Colonic mucosa (tissue), 4 donors: ENCODE data around the gene UPK3B. TPM values are rescaled to one million over a fixed set of nuclear protein-coding genes. Genes with fewer than 3 reads are reported as not detected.
"Not testable (repeated sequence)": the region's sequence is repeated elsewhere in the genome, so short reads cannot be mapped to it uniquely, and the experiment has no call there.

Experiments used
- DNase-seq: peaks from one replicate; pipeline ENCODE4 v3.0.0-alpha.2; 2020
- H3K27ac ChIP-seq: fragments of 200-600 bp; one replicate; pipeline ENCODE4 v1.8.0; 2021
- H3K27me3 ChIP-seq: fragments of 200-600 bp; one replicate; pipeline ENCODE4 v1.8.0; 2021
- H3K36me3 ChIP-seq: fragments of 200-600 bp; one replicate; pipeline ENCODE4 v1.8.0; 2021
- H3K4me1 ChIP-seq: fragments of 200-600 bp; one replicate; pipeline ENCODE4 v1.8.0; 2021; ENCODE audit warnings: mild to moderate bottlenecking
- H3K4me3 ChIP-seq: fragments of 200-600 bp; one replicate; pipeline ENCODE4 v1.8.0; 2021
- H3K9ac ChIP-seq, 2 donors: one replicate each; pipeline ENCODE4 v1.7.0; 2013; ENCODE audit warnings: control low read depth in 2 of 2, low read depth in 2 of 2, low read length in 2 of 2
- H3K9me3 ChIP-seq: fragments of 200-600 bp; one replicate; pipeline ENCODE4 v1.8.0; 2021
- CTCF ChIP-seq: fragments of 200-600 bp; IDR thresholded peaks from one replicate; pipeline ENCODE4 v1.8.0; 2022; ENCODE audit warnings: antibody characterized with exemption, mild to moderate bottlenecking
- intact Hi-C: fragments of 100-400 bp; cut with DNase I; formaldehyde crosslinking; loops from one replicate; pipeline ENCODE4 v1.14.1; 2022
- total RNA-seq, 2 donors: library from RNA; stranded (reverse); fragmentation: NEBNext Ultra II Directional in 1 of 2; extraction: Animal tissue kit (Norgen Biotek cat#: 25700) in 1 of 2; gene quantifications; one replicate each; pipeline ENCODE4 v1.2.1, GENCODE V29; 2021
- donor health status: healthy.
- donor health status: DM: no; HTN: no; CAD: no.
- donor health status: DM: no; HTN: no; CAD: no.

UPK3B gene
- total RNA-seq, 2 donors from 2014 or later: 0.72 to 2.6 TPM

DNA sequence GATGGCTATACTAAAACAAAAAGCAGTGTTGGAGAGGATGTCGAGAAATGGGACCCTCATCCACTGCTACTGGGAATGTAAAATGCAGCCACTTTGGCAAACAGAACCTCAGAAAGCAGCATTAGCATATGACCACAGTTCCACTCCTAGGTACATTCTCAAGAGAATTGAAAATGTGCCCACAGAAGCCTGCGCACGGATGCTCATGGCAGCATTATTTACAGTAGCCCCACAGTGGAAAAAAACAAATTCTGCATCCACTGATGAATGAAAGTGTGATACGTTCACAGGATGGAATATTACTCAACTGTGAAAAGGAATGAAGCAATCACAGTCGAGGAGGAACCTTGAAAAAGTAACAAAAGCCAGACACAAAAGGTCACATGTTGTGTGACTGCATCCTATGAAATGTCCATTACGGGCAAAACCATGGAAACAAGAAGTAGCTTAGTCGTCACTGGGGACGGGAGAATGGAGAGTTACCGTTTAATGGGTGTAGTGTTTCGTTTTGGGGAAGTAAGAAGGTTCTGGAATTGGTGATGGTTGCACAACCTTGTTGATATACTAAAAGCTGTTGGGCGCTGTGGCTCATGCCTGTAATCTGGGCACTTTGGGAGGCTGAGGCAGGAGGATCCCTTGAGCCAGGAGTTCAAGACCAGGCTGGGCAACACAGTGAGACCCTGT, 2.5 kb upstream of the UPK3B start:
- no peak for DNase-seq
- intact Hi-C loops: loop anchor here (10.0 kb wide), 1 partner anchor 487 kb away; no protein-coding TSS in a partner anchor
- no peaks in the 10 kb centered on the region for H3K36me3 ChIP-seq
- H3K4me1 ChIP-seq: peaks cover 1% of the 10 kb centered on the region
- TF ChIP-seq CTCF: no peak
- H3K9me3 ChIP-seq: no peaks in the 10 kb centered on the region
- no peak overlapping the region for H3K9ac ChIP-seq
- no peaks in the 10 kb centered on the region for H3K27me3 ChIP-seq
- no peak overlapping the region for H3K27ac ChIP-seq
- no peak overlapping the region for H3K4me3 ChIP-seq

- H3K4me3 ChIP-seq, DNase-seq, H3K9me3 ChIP-seq, intact Hi-C loops, H3K27me3 ChIP-seq, H3K27ac ChIP-seq, H3K4me1 ChIP-seq, H3K9ac ChIP-seq, H3K36me3 ChIP-seq: not testable (repeated sequence)
Measured at GRCh38 chr7:76511200-76511910, 1.0 kb downstream of the UPK3B start.

- H3K27me3 ChIP-seq, H3K9me3 ChIP-seq, intact Hi-C loops, H3K36me3 ChIP-seq, H3K27ac ChIP-seq, H3K4me1 ChIP-seq, H3K4me3 ChIP-seq: not testable (repeated sequence)
- peak overlapping the region; percentile 46 to 61 for H3K9ac ChIP-seq
- DNase-seq: peak; percentile 67
Measured at GRCh38 chr7:76511911-76512885, 1.8 kb downstream of the UPK3B start.

GRCh38 chr7:76512941-76513816, 2.8 kb downstream of the UPK3B start:
- no peak for TF ChIP-seq CTCF
- Histone ChIP-seq H3K36me3 (no peaks in the 10 kb centered on the region), H3K27ac (no peak overlapping the region), H3K9me3 (no peaks in the 10 kb centered on the region), H3K27me3 (no peaks in the 10 kb centered on the region), H3K4me1 (peaks cover 6% of the 10 kb centered on the region), H3K9ac (peak overlapping the region; percentile 46 to 61), H3K4me3 (no peak overlapping the region)
- intact Hi-C loops: no loop called here
- peak; percentile 22 for DNase-seq

GRCh38 chr7:76513817-76514799, 3.8 kb downstream of the UPK3B start:
- Histone ChIP-seq H3K4me3 (no peak overlapping the region), H3K9ac (peak overlapping the region in 1 of 2 donors; percentile 24), H3K27ac (no peak overlapping the region), H3K36me3 (no peaks in the 10 kb centered on the region), H3K4me1 (peaks cover 6% of the 10 kb centered on the region), H3K27me3 (no peaks in the 10 kb centered on the region), H3K9me3 (no peaks in the 10 kb centered on the region)
- intact Hi-C loops: no loop called here
- DNase-seq: peak; percentile 16
- TF ChIP-seq CTCF: no peak
